Smooth muscle cell (in vitro differentiated cells): Measurements from ENCODE around the gene RACGAP1. TPM values are rescaled to one million over a fixed set of nuclear protein-coding genes. Genes with fewer than 3 reads are reported as not detected.

ENCODE experiments used
- DNase-seq: peaks from one replicate; lab custom pipeline; 2025; ENCODE audit not compliant: unreplicated experiment; lab: John Stamatoyannopoulos, UW
- H2AFZ ChIP-seq: fragments of 200-600 bp; sonication (generic); 2 replicates; pipeline ENCODE4 v1.6.0; 2016; ENCODE audit warnings: antibody characterized with exemption, low read depth, mild to moderate bottlenecking
- H3F3A ChIP-seq: fragments of 200-600 bp; sonication (generic); 2 replicates; pipeline ENCODE4 v1.6.0; 2017; ENCODE audit warnings: antibody characterized with exemption, low read depth
- H3K27ac ChIP-seq: fragments of 200-600 bp; sonication (generic); 2 replicates; pipeline ENCODE4 v1.5.1; 2016; ENCODE audit warnings: low read depth, mild to moderate bottlenecking
- H3K27me3 ChIP-seq: fragments of 200-600 bp; sonication (generic); 2 replicates; pipeline ENCODE4 v1.6.1; 2016; ENCODE audit warnings: low read depth, mild to moderate bottlenecking
- H3K36me3 ChIP-seq: fragments of 200-600 bp; sonication (generic); 2 replicates; pipeline ENCODE4 v1.5.1; 2016; ENCODE audit warnings: low read depth
- H3K4me1 ChIP-seq: fragments of 200-600 bp; sonication (generic); 2 replicates; pipeline ENCODE4 v1.5.1; 2016; ENCODE audit warnings: low read depth
- H3K4me2 ChIP-seq: fragments of 200-600 bp; sonication (generic); 2 replicates; pipeline ENCODE4 v1.6.0; 2016; ENCODE audit warnings: mild to moderate bottlenecking
- H3K4me3 ChIP-seq: fragments of 200-600 bp; sonication (generic); 2 replicates; pipeline ENCODE4 v1.5.1; 2016; ENCODE audit warnings: mild to moderate bottlenecking
- H3K79me2 ChIP-seq: fragments of 200-600 bp; sonication (generic); 2 replicates; pipeline ENCODE4 v1.6.0; 2016; ENCODE audit warnings: low read depth, mild to moderate bottlenecking
- H3K9ac ChIP-seq: fragments of 200-600 bp; sonication (generic); 2 replicates; pipeline ENCODE4 v1.6.0; 2016; ENCODE audit warnings: low read depth
- H3K9me3 ChIP-seq: fragments of 200-600 bp; sonication (generic); replicated peaks from 2 replicates; pipeline ENCODE4 v1.5.1; 2016; ENCODE audit warnings: low read depth
- H4K20me1 ChIP-seq: fragments of 200-600 bp; sonication (generic); 2 replicates; pipeline ENCODE4 v1.6.0; 2016; ENCODE audit warnings: low read depth
- CTCF ChIP-seq: fragments of 200-600 bp; sonication (generic); IDR thresholded peaks from 2 replicates; pipeline ENCODE4 v1.5.1; 2017; ENCODE audit warnings: borderline replicate concordance, mild to moderate bottlenecking, antibody characterized with exemption; ENCODE audit not compliant: insufficient read depth, poor library complexity, severe bottlenecking
- WGBS: methylation state at CpG from one replicate; pipeline ENCODE4 v1.1.7; 2016; ENCODE audit warnings: low lambda C conversion rate; 5-methylcytosine and 5-hydroxymethylcytosine counted together
- polyA plus RNA-seq: library from polyadenylated mRNA; unstranded; fragments of >200 nt; fragmentation: Nextera tagmentation; extraction: Ambion mirVana; gene quantifications from 2 replicates; pipeline ENCODE4 v1.2.1, GENCODE V29; 2016
- total RNA-seq: library from RNA; depleted of rRNA; stranded (reverse); fragments of >200 nt; gene quantifications from 2 replicates; pipeline ENCODE4 v1.2.3, GENCODE V29; 2014

Gene RACGAP1
- total and polyA plus RNA-seq, 2 experiments from 2014 or later = 13.7 to 52.3 TPM

GRCh38 chr12:50060120-50060468, 34.8 kb upstream of the RACGAP1 start:
- Histone ChIP-seq H4K20me1 (no peaks in the 10 kb centered on the region), H3K4me2 (no peak overlapping the region), H3K9ac (no peak overlapping the region), H3K4me1 (peaks cover 11% of the 10 kb centered on the region), H3K79me2 (no peaks in the 10 kb centered on the region), H3K27ac (no peak overlapping the region), H3F3A (no peaks in the 10 kb centered on the region), H3K4me3 (no peak overlapping the region), H2AFZ (no peak overlapping the region), H3K27me3 (peaks cover 25% of the 10 kb centered on the region), H3K9me3 (no peaks in the 10 kb centered on the region), H3K36me3 (no peaks in the 10 kb centered on the region)
- TF ChIP-seq CTCF = no peak
- DNase-seq = no peak
- 74% methylated on average over 4 of the region's 4 CpGs for WGBS

- WGBS = 70% methylated on average over 12 of the region's 12 CpGs
Measured at GRCh38 chr12:50059440-50060119, 34.3 kb upstream of the RACGAP1 start.

GRCh38 chr12:50058743-50059312, 33.5 kb upstream of the RACGAP1 start:
- Histone ChIP-seq H3K27ac (no peak overlapping the region), H3K9ac (no peak overlapping the region), H3K79me2 (no peaks in the 10 kb centered on the region), H3K4me1 (peaks cover 11% of the 10 kb centered on the region), H3F3A (no peaks in the 10 kb centered on the region), H3K4me3 (no peak overlapping the region), H3K36me3 (no peaks in the 10 kb centered on the region), H3K9me3 (no peaks in the 10 kb centered on the region), H3K4me2 (no peak overlapping the region), H4K20me1 (no peaks in the 10 kb centered on the region), H2AFZ (no peak overlapping the region), H3K27me3 (peaks cover 25% of the 10 kb centered on the region)
- no peak for TF ChIP-seq CTCF
- no peak for DNase-seq
- 93% methylated on average over 15 of the region's 15 CpGs for WGBS

More at GRCh38 chr12:50059440-50060119, 34.3 kb upstream of the RACGAP1 start:
- H3K4me2 ChIP-seq = no peak overlapping the region
- DNase-seq = no peak
- no peak overlapping the region for H3K27ac ChIP-seq
- H3K36me3 ChIP-seq = no peaks in the 10 kb centered on the region
- peaks cover 11% of the 10 kb centered on the region for H3K4me1 ChIP-seq
- H3K9me3 ChIP-seq = no peaks in the 10 kb centered on the region
- no peak overlapping the region for H3K9ac ChIP-seq
- no peaks in the 10 kb centered on the region for H4K20me1 ChIP-seq
- no peaks in the 10 kb centered on the region for H3K79me2 ChIP-seq
- H3K27me3 ChIP-seq = peaks cover 25% of the 10 kb centered on the region
- no peak for TF ChIP-seq CTCF
- no peaks in the 10 kb centered on the region for H3F3A ChIP-seq
- H2AFZ ChIP-seq = no peak overlapping the region
- no peak overlapping the region for H3K4me3 ChIP-seq
